Thyroid gland (tissue), 4 donors: ENCODE data around the gene SCAMP4. TPM values are rescaled to one million over a fixed set of nuclear protein-coding genes. Genes with fewer than 3 reads are reported as not detected.

ENCODE experiments used
- DNase-seq, 2 donors: peaks; one replicate each; pipeline ENCODE4 v3.0.0-alpha.2; 2019
- H3K27ac ChIP-seq, 3 donors: fragments of 200-600 bp; sonication (generic); 1 replicate in 2 of 3; 2 replicates in 1 of 3; pipeline ENCODE4 v1.5.1; 2016 to 2019; ENCODE audit warnings: mild to moderate bottlenecking in 1 of 3, moderate library complexity in 1 of 3
- H3K27me3 ChIP-seq: fragments of 200-600 bp; sonication (generic); one replicate; pipeline ENCODE4 v1.5.1; 2019
- H3K36me3 ChIP-seq, 2 donors: fragments of 200-600 bp; sonication (generic); one replicate each; pipeline ENCODE4 v1.5.1; 2016 to 2019
- H3K4me1 ChIP-seq, 2 donors: fragments of 200-600 bp; sonication (generic); one replicate each; pipeline ENCODE4 v1.5.1; 2017 to 2019
- H3K4me3 ChIP-seq, 3 donors: fragments of 200-600 bp; sonication (generic); replicated peaks in 1 of 3; 1 replicate in 2 of 3; 2 replicates in 1 of 3; pipeline ENCODE4 v1.5.1; 2016; ENCODE audit warnings: mild to moderate bottlenecking in 1 of 3
- H3K9me3 ChIP-seq: fragments of 200-600 bp; sonication (generic); one replicate; pipeline ENCODE4 v1.5.1; 2017
- POLR2A ChIP-seq, 2 donors: fragments of 450-650 bp; IDR thresholded peaks; one replicate each; pipeline ENCODE4 v1.6.1; 2017; ENCODE audit warnings: antibody characterized with exemption in 2 of 2, mild to moderate bottlenecking in 2 of 2, moderate library complexity in 1 of 2
- WGBS, 2 donors: methylation state at CpG; one replicate each; pipeline ENCODE4 v1.1.5; 2017; 5-methylcytosine and 5-hydroxymethylcytosine counted together
- intact Hi-C: fragments of 100-400 bp; cut with DNase I; formaldehyde crosslinking; loops from one replicate; pipeline ENCODE4 v1.15.1; 2023
- total RNA-seq, 4 donors: library from RNA; depleted of rRNA; stranded (reverse); fragments of >200 nt; gene quantifications; one replicate each; pipeline ENCODE4 v1.2.3, GENCODE V29; 2016
- TF ChIP-seq, protein P1 (sequence below), 6 experiments: fragments of 200-600 bp in 3 of 6; fragments of 450-650 bp in 3 of 6; sonication (generic) in 3 of 6; IDR thresholded peaks; one replicate each; pipeline ENCODE4 v1.5.1; 2016 to 2019; ENCODE audit warnings: antibody characterized with exemption in 6 of 6, mild to moderate bottlenecking in 2 of 6, inconsistent platforms in 1 of 6, moderate library complexity in 1 of 6

SCAMP4 gene
- total RNA-seq, 4 donors from 2014 or later = 69.5 to 269 (median 137) TPM

GRCh38 chr19:1896508-1896907 lies 8.7 kb upstream of the SCAMP4 start:
- H3K4me1 ChIP-seq = peaks cover 3 to 11% of the 10 kb centered on the region in 2 donors
- H3K27ac ChIP-seq = no peak overlapping the region
- no peaks in the 10 kb centered on the region for H3K27me3 ChIP-seq
- no peak for DNase-seq
- intact Hi-C loops = no loop called here
- H3K4me3 ChIP-seq = no peak overlapping the region
- TF ChIP-seq, protein P1, sequence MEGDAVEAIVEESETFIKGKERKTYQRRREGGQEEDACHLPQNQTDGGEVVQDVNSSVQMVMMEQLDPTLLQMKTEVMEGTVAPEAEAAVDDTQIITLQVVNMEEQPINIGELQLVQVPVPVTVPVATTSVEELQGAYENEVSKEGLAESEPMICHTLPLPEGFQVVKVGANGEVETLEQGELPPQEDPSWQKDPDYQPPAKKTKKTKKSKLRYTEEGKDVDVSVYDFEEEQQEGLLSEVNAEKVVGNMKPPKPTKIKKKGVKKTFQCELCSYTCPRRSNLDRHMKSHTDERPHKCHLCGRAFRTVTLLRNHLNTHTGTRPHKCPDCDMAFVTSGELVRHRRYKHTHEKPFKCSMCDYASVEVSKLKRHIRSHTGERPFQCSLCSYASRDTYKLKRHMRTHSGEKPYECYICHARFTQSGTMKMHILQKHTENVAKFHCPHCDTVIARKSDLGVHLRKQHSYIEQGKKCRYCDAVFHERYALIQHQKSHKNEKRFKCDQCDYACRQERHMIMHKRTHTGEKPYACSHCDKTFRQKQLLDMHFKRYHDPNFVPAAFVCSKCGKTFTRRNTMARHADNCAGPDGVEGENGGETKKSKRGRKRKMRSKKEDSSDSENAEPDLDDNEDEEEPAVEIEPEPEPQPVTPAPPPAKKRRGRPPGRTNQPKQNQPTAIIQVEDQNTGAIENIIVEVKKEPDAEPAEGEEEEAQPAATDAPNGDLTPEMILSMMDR (IDR thresholded peaks at IDR 0.05) = no peak
- TF ChIP-seq POLR2A (IDR thresholded peaks at IDR 0.05) = no peak
- H3K9me3 ChIP-seq = no peaks in the 10 kb centered on the region
- H3K36me3 ChIP-seq = no peaks in the 10 kb centered on the region
- WGBS, 2 donors = 92 to 96% methylated on average over 13 of the region's 13 CpGs

DNA sequence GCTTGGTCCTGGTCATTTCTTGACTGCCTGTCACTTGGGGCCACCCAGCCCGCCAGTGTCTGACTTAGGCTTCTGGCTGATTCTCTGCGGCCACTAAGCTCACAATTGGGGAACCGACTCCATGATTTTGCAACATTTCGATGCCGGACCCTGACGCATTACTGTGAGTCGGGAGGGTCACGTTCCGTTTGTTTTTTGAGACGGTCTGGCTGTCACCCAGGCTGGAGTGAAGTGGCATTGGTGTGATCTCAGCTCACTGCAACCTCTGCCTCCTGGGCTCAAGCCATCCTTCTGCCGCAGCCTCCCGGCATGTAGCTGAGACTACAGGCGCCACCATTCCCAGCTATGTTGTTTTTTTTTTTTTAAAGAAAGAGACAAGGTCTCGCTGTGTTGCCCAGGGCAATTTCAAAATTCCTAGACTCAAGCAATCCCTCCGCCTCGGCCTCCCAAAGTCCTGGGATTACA lies 3.2 kb upstream of the SCAMP4 start:
- H3K36me3 ChIP-seq = no peaks in the 10 kb centered on the region
- H3K4me3 ChIP-seq = no peak overlapping the region
- intact Hi-C loops = no loop called here
- WGBS, 2 donors = 52 to 57% methylated on average over 16 of the region's 16 CpGs
- H3K27ac ChIP-seq = peak overlapping the region in 2 of 3 donors; percentile 3 to 39
- H3K9me3 ChIP-seq = no peaks in the 10 kb centered on the region
- DNase-seq = peak; percentile 70 to 72
- H3K4me1 ChIP-seq = peaks cover 29 to 46% of the 10 kb centered on the region in 2 donors
- TF ChIP-seq, protein P1 (IDR thresholded peaks at IDR 0.05) = no peak
- TF ChIP-seq POLR2A (IDR thresholded peaks at IDR 0.05) = no peak
- no peaks in the 10 kb centered on the region for H3K27me3 ChIP-seq

DNA sequence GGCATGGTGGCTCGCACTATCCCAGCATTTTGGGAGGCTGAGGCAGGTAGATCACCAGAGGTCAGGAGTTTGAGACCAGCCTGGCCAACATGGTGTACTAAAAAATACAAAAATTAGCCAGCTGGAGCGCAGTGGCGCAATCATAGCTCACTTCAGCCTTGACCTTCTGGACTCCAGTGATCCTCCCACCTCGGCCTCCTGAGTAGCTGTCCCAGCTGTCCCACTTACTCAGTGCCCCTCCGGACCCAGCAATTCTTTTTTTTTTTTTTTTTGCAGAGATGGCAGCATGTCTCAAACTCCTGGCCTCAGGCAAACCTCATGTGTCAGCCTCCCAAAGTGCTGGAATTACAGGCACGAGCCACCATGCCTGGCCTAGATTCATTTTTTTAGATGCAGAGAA lies 2.3 kb upstream of the SCAMP4 start:
- intact Hi-C loops = no loop called here
- H3K27ac ChIP-seq = peak overlapping the region; percentile 89 to 99 (median 98)
- H3K9me3 ChIP-seq = no peaks in the 10 kb centered on the region
- no peaks in the 10 kb centered on the region for H3K36me3 ChIP-seq
- H3K27me3 ChIP-seq = no peaks in the 10 kb centered on the region
- peaks cover 26 to 42% of the 10 kb centered on the region in 2 donors for H3K4me1 ChIP-seq
- no peak for TF ChIP-seq POLR2A (IDR thresholded peaks at IDR 0.05)
- TF ChIP-seq, protein P1 (IDR thresholded peaks at IDR 0.05) = no peak
- DNase-seq = no peak
- H3K4me3 ChIP-seq = no peak overlapping the region
- WGBS, 2 donors = 69 to 78% methylated on average over 6 of the region's 6 CpGs

- H3K4me3 ChIP-seq = no peak overlapping the region
- DNase-seq = no peak
- intact Hi-C loops = no loop called here
- H3K9me3 ChIP-seq = no peaks in the 10 kb centered on the region
- no peaks in the 10 kb centered on the region for H3K27me3 ChIP-seq
- TF ChIP-seq, protein P1 (IDR thresholded peaks at IDR 0.05) = no peak
- no peak for TF ChIP-seq POLR2A (IDR thresholded peaks at IDR 0.05)
- 18 to 54% methylated on average over 5 to 8 of the region's 8 CpGs for WGBS, 2 donors
- peak overlapping the region; percentile 95 to 99 (median 98) for H3K27ac ChIP-seq
- H3K4me1 ChIP-seq = peaks cover 26 to 51% of the 10 kb centered on the region in 2 donors
- H3K36me3 ChIP-seq = no peaks in the 10 kb centered on the region
These were observed 414 bp upstream of the SCAMP4 start for GRCh38 chr19:1904860-1905109.

DNA sequence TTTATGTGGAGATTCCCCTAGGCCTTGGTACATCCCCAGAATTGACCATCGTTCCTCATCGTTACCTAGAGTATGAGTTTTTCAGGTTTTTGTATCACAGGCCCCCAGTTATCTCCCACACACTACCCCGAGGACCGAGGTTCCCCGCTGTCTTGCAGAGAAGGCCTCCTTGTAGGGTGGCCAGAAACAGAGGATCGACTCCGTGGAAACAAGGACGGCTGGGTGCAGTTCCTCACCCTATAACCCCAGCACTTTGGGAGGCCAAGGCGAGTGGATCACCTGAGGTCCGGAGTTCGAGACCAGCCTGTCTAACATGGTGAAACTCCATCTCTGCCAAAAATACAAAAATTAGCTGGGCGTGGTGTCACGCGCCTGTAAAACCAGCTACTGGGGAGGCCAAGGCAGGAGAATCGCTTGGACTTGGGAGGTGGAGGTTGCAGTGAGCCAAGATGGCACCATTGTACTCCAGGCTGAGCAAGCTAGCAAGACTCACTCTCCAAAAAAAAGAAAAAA lies 720 bp downstream of the SCAMP4 start:
- no peaks in the 10 kb centered on the region for H3K27me3 ChIP-seq
- peaks cover 26 to 56% of the 10 kb centered on the region in 2 donors for H3K4me1 ChIP-seq
- intact Hi-C loops = no loop called here
- peak overlapping the region; percentile 71 to 99 (median 98) for H3K27ac ChIP-seq
- DNase-seq = no peak
- no peaks in the 10 kb centered on the region for H3K36me3 ChIP-seq
- H3K4me3 ChIP-seq = peak overlapping the region; percentile 16 to 45 (median 28)
- TF ChIP-seq, protein P1 (IDR thresholded peaks at IDR 0.05) = no peak
- no peak for TF ChIP-seq POLR2A (IDR thresholded peaks at IDR 0.05)
- no peaks in the 10 kb centered on the region for H3K9me3 ChIP-seq
- WGBS, 2 donors = 81 to 83% methylated on average over 15 of the region's 15 CpGs
